ENCODE results near the gene BIRC7.
"Not testable (repeated sequence)": the region's sequence is repeated elsewhere in the genome, so short reads cannot be mapped to it uniquely, and the experiment has no call there.

BIRC7 gene

DNA sequence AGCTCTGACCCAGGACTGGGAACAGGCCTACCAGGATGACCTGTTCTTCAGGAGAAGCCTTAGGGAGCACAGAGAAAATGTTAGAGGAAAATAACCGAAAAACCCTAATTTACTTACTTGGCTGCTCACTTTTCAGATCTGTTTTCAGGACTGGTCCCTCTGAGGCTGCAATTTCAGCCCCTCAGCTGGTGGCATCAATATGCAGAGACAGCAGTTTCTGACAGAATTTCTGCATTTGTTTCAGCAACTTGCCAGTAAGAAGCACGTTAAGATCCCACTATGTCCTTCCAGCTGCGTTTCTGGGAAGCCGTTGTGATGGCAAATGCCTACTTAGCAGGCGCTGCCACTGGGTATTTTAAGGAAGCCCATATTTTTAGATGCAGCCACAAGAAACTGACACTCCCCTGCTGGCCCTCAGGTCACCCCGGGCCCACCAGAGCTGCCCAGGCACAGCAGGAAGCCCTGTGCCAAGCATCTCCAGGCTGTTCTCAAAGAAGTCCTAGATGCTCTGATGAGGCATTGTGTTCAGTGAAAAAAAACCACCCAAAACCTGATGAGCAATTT is 27.3 kb upstream of the BIRC7 start:
- DNase-seq: no peak

DNA sequence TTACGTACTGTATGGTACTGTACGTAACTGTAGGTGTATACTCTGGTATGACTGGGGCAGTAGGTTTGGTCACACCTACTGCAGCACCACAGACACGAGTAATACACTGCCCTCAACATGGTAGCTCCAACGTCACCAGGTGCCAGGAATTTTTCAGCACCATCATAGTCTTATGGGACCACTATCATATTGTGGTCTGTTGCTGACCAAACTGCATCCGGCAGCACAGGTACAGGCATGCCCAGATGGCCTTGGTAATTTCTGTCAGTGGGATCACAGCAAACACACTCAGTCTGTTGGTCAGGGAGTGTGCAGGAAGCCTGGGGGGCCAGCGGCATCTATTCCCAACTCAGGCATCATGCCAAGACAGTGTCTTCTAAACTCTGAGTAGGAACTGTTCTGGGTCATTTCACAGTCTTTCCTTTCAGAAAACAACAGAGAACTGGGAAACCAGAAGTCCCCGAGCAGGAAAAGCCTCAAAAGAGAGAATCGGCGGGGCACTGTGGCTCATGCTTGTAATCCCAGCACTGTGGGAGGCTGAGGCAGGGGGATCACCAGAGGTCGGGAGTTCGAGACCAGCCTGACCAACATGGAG is 25.6 kb upstream of the BIRC7 start:
- no peak for DNase-seq

DNA sequence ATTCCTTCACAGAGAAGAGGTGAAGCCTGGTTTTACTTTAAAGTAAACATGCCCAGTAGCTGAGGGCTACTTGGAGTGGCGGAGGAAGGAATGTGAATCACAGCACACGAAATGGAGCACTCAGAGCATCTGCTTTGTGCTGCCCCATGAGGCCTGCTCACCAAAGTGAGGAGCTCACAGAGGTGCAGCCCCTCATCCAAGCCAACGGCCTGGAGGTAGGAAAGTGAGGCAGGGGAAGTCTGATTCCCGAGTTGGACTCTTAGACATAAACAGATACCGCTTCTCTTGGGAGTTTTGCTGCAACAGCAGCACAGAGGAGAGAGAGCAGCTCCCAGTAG is 23.3 kb upstream of the BIRC7 start:
- DNase-seq: no peak

DNA sequence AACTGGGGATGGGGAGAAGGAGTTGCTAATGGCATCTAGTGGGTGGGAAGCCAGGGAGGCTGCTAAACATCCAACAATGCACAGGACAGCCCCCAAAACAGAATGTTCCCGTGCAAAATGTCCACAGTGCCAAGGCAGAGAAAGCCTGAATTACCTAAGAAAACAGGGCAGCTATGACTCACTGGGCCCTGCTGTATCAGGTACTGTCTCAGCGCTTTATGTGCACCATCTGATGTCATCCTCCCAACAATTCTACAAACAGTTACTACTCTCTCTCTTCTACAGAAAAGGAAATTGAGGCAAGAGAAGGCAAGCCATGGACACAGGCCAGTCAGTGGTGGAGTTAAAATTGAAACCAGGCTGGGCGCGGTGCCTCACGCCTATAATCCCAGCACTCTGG is 22.9 kb upstream of the BIRC7 start:
- DNase-seq: no peak

DNA sequence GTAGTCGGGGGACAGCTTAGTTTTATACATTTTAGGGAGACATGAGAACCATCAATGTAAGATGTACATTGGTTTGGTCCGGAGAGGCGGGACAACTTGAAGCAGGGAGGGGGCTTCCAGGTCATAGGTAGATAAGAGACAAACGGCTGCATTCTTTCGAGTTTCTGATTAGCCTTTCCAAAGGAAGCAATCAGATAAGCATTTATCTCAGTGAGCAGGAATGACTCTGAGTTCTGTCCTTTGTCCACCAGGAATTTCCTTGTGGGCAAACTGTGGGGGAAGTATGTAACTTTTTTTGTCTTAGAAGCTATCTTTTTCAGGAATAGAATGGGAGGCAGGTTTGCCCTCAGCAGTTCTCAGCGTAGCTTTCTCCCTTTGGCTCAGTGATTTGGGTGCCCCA is 21.2 kb upstream of the BIRC7 start:
- DNase-seq: no peak

DNA sequence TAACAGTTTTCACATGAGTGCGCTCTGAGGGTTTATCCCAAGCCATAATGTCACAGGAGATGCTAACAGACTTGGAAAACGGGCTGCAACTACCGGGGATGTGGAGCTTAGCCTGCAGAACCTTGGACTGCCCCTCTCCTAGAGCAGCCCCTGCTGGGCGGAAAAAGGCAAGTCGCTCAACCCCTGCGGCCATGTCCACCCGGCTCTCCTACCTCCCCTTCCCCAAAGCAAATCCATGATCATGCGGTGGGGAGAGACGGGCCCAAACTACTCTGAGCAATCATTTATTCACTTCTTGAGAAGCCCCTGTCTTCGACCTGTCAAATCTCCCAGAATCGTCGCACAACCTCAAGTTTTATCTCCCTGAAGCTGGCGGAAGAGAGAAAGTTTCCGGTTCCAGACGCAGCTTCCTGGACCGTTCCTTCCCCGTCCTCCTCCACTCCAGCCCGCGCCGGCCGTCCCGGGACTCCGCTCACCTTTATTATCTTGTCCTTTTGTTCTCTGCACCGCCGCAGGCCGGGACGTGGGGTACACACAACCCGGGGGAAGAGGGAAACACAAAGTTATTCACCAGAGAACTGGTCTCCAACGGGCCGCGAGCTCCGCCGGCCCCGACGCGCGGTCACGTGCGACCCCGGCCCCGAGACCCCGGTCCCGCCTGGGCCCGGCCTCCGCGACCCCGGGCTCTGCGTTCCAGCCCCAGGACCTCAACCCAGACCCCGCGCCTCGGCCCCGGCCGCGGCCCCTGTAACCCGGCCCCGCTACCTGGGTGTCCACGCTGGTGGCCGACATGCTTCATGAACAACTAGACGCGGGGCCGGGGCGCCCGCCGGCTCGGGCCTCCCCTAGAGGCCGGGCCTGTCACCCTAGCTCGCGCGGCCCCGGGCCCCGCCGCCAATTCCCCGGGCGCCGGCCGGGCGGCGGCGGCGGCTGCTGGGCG is 20.3 kb upstream of the BIRC7 start:
- peak; percentile 30 for DNase-seq

DNA sequence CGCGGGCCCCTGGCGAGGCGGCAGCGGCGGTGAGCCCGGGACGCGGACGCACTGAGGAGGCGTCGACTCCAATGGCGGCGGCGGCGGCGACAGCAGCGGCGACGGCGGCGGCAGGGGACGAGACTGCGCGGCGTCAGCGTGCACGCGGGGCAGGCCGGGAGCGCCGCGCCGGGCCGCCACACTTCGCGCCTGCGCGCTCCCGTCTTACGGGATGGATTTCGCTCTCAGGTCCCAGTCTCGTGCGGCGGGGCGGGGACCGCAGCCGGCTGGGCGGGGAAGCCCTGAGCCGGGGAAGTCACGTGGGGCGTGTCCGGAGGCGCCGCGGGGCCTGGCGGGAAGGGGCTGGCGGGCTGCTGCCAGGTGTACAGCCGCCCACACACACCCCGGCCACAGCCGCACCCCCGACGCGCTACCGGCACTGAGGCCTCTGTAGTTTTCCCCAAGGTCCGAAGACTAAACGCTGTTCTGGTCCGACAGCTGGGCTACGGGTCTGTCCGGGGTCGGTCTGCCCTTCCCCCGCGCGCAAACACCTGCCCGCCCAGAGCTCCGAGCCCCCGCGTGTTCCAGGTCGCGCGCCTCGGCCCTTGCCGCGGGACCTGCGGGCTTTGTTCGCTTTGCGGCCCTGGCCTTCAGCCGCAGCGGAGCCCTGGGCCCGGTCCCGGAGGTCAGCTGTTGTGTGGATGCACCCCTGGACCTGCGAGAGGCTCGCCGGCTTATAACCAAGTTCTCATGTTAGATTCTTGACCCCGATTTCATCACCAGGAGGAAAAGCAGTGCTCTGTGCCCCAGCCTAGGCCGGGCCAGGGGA is 19.5 kb upstream of the BIRC7 start, which contains the start of gene YTHDF1:
TSS of gene YTHDF1 (minus strand) at position 91 of the 808 bp plus-strand sequence. CDS start 239 bp downstream, outside the sequence.
- DNase-seq: peak; percentile 96

DNA sequence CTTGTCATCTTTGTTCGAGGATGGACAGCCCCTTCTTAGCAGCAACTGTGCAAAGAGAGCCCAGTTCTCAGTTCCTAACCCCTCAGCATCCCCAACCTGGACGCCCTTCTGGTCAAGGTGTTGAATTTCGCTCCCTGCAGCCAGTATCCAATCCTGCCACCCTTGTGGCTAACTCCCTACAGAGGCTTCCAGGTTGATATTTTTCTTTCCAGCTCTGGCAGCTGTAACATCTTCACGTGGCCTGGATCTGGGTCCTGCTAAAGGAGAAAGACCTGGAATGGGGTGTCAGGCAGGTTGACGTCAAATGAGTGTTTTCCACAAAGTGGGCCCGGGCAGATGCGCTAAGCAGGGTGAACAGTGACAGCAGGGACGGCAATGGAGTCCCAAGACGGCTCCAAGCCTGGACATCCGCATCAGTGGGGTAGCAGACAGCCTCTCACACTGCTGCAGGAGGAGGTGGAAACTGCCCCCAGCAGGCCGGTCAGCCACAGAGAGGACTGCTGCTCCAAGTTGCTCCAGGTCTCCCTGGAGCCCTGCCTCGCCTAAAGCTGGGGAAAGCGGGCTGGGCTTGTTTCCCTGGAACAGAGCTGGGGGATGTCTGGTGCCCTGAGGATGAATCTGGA is 18.7 kb upstream of the BIRC7 start:
- DNase-seq: no peak

DNA sequence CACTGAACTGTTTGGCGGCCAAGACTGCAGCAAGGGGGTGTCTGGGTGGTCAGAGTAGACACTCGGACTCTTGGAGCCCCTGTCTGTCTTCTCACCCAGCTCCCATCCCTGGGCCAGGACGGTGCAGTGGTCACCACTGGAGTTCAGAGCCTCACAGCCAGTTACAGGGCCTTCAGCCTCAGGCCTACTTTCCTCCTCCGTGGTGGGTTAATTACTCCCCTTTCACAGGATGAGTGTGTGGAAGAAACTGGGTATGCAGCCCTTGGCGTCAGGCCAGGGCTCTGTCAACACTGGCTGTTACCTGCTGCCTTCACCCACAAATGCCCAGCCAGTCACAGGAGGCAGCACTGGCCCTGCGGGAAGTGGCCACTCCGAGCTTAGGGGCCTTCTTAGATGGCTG is 18.0 kb upstream of the BIRC7 start:
- DNase-seq: peak; percentile 18

DNA sequence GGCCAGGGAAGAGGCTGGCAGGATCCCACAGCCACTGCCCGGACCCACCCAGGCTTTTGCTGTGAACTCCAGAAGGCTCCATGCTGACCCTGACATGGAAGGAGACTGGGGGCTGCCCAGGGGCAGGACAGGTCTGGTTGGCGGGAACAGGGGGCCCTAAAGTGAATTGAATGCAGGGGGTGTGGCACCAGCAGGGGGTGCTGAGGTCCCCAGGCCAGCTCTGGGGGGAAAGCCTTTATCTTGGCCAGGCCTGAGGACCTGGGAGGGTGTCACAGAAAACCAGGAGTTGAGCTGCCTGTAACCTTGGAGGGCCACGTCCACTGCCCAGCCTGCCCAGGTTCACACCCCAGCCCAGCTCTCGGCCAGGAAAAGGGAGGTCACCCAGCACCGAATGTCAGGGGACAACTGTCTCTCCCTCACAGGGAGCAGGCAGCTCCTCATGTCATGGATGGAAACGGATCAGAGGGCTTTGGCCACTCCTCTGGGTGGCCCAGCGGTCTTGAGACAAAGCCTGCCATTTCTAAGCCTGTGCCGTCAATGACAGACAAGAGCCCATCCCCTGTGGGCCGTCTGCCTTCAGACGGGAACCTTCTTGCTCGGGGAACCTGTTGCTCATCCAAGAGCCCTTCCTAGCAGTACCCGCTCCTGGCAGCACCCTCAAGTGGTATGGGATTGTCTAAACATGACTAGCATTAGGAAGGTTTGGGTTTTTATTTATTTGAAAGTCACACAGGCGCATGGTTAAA is 16.8 kb upstream of the BIRC7 start:
- no peak for DNase-seq

DNA sequence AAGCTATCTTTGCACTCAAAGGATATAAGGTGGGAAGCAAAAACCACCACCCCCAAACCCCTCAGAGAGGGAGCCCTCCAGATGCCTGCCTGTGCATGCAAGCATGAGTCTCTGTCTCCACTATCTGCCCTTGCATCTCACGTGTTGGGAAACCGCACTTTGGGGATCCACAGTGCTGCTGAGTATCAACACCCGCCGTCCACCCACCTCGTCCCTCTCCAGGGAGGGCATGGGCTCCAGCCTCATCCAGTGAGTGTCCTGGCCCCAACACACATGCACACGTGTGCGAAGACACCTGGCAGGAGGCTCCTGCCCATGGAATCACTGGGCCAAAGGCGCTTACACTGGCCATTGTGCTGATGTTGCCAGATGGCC is 16.3 kb upstream of the BIRC7 start:
- DNase-seq: no peak

DNA sequence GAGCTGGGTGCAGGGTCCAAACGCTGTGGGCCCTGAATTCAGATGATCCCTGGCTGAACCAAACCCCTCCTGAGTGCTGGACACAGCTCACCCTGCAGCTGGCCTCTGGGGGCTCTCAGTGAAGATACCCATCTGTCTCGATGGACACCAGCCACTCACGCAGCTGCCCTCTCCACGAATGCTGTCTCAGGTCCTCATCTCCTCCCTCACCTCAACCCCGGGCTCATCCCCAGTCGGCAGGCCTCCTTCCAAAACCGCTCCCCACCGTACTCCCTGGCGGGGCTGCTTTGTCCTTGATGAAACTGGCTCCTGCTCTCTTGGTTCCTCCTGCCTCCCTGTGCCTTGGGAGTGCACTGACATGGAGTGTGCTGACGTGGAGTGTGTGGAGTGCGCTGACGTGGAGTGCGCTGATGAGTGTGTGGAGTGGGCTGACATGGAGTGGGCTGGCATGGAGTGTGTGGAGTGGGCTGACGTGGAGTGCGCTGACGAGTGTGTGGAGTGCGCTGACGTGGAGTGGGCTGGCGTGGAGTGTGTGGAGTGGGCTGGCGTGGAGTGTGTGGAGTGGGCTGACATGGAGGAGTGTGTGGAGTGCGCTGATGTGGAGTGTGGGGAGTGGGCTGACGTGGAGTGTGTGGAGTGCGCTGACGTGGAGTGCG is 15.7 kb upstream of the BIRC7 start:
- no peak for DNase-seq

DNA sequence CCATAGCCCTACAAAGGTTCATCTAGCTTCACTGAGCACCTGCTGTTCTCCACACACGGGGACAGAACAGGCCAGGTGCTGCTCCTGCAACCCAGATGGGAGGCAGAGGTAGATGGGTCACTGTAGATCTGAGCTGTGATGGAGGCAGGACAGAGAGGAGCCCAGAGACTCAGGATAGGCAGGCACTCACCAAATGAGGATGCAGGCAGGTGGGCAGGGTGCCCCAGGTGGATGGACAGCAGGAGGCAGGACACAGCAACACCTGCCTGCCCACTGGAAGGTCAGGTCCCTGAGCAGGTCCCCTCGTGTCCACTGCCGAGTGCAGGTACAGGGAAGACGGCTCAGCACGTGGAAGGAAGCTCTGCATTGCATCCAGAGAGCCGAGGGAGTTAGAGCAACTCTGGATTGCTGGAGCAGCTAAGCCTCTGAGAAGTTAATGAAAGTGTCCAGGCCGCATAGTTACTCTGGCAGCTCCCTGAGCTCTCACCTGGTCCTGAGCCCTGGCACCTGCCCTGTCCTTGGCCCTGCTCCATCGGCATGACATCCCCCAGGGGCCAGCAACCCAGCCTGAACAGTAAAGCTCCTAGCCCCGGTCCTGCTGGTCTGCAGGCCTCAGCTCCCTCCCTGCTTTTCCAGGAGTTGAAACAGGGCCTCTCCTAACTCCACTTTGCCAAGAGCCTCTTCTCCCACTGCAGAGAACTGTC is 14.9 kb upstream of the BIRC7 start:
- DNase-seq: no peak

DNA sequence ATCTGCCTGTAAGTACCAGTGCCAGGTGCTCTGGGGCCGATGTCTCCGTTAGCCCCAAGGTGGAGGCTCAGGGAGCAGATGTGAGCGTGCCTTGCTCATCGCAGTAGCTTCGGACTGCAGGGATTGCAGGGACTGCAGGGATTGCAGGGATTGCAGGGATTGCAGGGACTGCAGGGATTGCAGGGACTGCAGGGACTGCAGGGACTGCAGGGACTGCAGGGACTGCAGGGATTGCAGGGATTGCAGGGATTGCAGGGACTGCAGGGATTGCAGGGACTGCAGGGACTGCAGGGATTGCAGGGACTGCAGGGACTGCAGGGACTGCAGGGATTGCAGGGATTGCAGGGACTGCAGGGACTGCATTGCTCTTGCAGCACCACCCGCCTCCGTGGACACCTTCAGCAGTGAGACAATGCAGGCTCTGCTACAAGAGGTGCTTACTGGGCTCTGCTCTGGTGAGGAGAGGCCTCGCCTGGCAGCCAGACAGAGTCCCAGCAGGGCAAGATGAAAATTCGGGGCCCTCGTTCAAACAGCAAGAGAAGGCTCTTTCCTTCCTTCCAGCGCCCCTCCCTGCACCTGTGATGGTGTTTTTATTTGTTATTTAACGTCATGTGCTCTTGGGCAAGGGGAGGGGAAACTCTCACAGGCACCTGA is 14.2 kb upstream of the BIRC7 start:
- not testable (repeated sequence) for DNase-seq

DNA sequence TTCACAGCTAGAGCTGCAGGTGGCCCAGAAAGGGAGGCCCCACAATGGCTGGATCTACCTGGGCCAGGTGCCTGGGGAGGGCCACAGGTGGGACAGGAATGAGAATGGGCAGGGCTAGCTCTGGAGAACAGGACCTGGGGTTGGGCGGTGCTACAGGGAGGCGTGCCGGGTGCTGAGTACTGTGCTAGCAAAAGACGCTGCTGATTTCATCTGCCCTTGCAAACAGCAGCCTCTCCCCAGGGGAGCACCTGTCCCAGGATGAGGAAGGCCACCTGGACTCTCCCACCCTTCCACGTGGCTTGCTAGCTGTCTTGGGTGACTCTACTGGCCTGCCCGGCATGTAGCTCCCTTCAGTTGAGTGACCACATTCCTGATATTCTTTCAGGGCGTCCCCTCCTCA is 13.2 kb upstream of the BIRC7 start:
- no peak for DNase-seq

DNA sequence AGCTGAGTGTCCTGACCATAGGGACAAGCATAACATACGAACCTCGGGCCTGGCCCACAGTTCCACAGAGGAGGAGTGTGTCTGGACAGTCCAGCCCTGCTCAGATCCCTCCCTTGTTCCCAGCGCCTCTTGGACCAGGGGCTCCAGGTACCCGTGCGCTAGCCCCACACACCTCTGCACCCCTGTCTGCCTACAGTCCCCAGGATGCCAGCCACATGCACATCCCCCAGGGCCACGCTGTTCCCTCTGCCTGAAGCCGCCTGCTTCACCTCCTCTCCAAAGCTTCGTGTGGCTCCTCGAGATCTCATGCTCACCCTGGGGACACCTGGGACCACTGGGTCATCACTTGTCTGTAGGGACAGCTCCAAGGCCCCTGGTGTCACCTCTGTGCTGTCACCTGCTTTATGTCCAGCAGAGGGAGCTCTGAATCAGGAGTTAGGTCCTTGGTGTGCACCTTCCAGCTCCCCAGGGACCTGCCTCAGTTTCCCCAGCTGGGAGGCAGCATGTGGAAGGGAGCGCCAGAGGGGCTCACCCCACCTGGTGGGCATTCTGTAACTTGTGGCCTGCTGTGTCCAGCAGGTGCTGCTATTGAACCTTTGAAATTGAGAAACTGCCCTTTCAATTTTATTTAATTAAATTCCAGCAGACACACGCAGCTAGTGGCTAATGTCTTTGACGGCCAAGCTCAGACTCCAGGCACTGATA is 12.4 kb upstream of the BIRC7 start:
- DNase-seq: peak; percentile 15

DNA sequence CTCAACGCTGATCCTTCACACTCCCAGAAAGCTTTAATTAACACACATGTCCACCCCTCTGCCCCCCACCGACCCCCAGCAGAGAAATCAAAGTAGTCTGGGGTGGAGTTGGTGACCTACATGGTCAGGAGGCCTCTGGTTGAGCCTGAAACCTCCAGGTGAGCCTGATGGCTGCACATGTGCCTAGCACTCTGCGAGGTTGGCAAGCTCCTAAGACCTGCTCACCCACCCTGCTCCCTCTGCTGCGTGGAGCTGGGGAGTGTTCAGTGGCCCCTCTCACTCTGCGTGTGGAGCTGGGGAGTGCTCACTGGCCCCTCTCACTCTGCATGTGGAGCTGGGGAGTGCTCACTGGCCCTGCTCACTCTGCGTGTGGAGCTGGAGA is 11.9 kb upstream of the BIRC7 start:
- no peak for DNase-seq

DNA sequence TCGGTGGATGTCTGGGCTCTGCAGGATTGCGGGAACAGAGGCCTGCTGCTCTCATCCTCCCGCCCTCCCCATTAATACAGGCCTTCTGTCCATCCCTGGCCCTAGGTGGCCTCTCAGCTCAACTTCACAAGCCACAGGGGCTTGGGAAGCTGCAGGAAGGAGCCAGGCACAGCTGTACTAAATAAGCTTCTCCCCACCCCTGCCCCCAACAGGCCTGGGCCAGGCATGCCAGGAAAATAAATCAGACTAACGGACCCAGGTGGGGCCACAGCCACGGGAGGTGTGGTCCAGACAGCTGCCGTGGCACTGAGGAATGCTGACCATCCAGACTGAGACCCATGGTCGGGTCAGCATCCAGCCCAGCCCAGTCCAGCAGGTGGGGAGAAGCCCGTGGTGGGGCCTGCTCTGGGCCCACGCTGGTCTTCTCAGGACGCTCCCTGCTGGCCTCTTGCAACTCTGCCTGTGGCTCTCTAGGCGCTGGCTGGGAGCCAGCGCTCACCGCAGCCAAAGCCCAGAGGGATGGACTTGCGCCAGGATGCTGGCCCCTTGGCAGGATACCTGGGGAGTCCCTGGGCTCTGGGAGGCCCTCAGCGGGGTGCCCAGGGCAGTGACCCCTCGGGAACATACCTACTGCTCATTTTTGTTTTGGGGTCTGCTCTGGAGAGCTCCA is 11.2 kb upstream of the BIRC7 start:
- DNase-seq: peak; percentile 82

DNA sequence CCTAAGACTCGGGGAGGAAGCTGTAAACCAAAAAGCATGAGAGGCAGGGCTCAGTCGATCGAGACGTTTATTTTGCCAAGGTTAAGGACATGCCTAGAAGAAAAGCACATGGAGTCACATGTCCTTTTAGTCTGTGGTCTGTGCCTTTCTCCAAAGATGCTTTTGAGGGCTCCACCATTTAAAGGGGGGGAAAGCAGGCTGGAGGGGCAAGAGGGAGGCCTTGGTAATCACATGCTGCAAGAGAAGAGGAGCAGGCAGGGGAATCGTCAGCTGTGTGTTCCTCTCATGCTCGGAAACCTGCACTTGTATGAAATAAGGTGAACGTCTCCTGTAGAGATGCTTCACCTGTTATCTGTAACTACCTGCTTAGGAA is 10.6 kb upstream of the BIRC7 start:
- peak; percentile 82 for DNase-seq

Data from NCI-H1092 treated with DMSO at 0.1 percent for 48 hours (cell line).